Liver (tissue), 9 donors: ENCODE data around the gene MAPK1. TPM values are rescaled to one million over a fixed set of nuclear protein-coding genes. Genes with fewer than 3 reads are reported as not detected.

Experiments
- DNase-seq: peaks from one replicate; pipeline ENCODE4 v3.0.0-alpha.2; 2017; ENCODE audit warnings: low spot score
- H3K27ac ChIP-seq, 2 donors: one replicate each; pipeline ENCODE4 v1.7.0; 2013; ENCODE audit warnings: inconsistent platforms in 2 of 2, low read length in 2 of 2, control low read depth in 1 of 2, low read depth in 1 of 2, mild to moderate bottlenecking in 1 of 2
- H3K27me3 ChIP-seq, 4 donors: one replicate each; pipeline versions ENCODE4 v1.6.1 to v1.7.0; 2013; ENCODE audit warnings: low read length in 3 of 4, inconsistent platforms in 1 of 4, mild to moderate bottlenecking in 1 of 4, moderate library complexity in 1 of 4; ENCODE audit not compliant: control insufficient read depth in 4 of 4, insufficient read depth in 4 of 4
- H3K36me3 ChIP-seq, 4 donors: one replicate each; pipeline versions ENCODE4 v1.6.1 to v1.7.0; 2013; ENCODE audit warnings: low read length in 3 of 4, mild to moderate bottlenecking in 3 of 4, low read depth in 1 of 4, moderate library complexity in 1 of 4; ENCODE audit not compliant: control insufficient read depth in 4 of 4, insufficient read depth in 3 of 4
- H3K4me1 ChIP-seq, 4 donors: one replicate each; pipeline versions ENCODE4 v1.6.1 to v1.7.0; 2013; ENCODE audit warnings: low read length in 3 of 4, mild to moderate bottlenecking in 3 of 4, moderate library complexity in 1 of 4; ENCODE audit not compliant: control insufficient read depth in 4 of 4, insufficient read depth in 4 of 4
- H3K4me3 ChIP-seq, 3 donors: one replicate each; pipeline versions ENCODE4 v1.6.1 to v1.7.0; 2013; ENCODE audit warnings: low read length in 3 of 3, control low read depth in 1 of 3, low read depth in 1 of 3, mild to moderate bottlenecking in 1 of 3
- H3K9ac ChIP-seq, 2 donors: one replicate each; pipeline ENCODE4 v1.7.0; 2013; ENCODE audit warnings: low read length in 2 of 2, mild to moderate bottlenecking in 2 of 2, moderate library complexity in 2 of 2, control low read depth in 1 of 2, low read depth in 1 of 2
- H3K9me3 ChIP-seq, 4 donors: one replicate each; pipeline versions ENCODE4 v1.6.1 to v1.7.0; 2013; ENCODE audit warnings: low read length in 3 of 4; ENCODE audit not compliant: control insufficient read depth in 4 of 4
- FOXA1 ChIP-seq: IDR thresholded peaks from 2 replicates; pipeline ENCODE4 v1.6.1; 2016; ENCODE audit warnings: antibody characterized with exemption
- FOXA2 ChIP-seq: IDR thresholded peaks from 2 replicates; pipeline ENCODE4 v1.6.1; 2016; ENCODE audit warnings: antibody characterized with exemption
- GABPA ChIP-seq, 2 donors: IDR thresholded peaks in 1 of 2; conservative IDR thresholded peaks in 1 of 2; 2 replicates each; pipeline ENCODE4 v1.6.1; 2016; ENCODE audit warnings: antibody characterized with exemption in 2 of 2, mild to moderate bottlenecking in 1 of 2, moderate library complexity in 1 of 2
- HNF4A ChIP-seq, 2 donors: conservative IDR thresholded peaks; 2 replicates each; pipeline ENCODE4 v1.6.1; 2016; ENCODE audit warnings: antibody characterized with exemption in 2 of 2, mild to moderate bottlenecking in 2 of 2
- HNF4G ChIP-seq: IDR thresholded peaks from 2 replicates; pipeline ENCODE4 v1.6.1; 2016; ENCODE audit warnings: antibody characterized with exemption
- JUND ChIP-seq, 2 donors: IDR thresholded peaks; 2 replicates each; pipeline ENCODE4 v1.6.1; 2016; ENCODE audit warnings: antibody characterized with exemption in 2 of 2
- NR2F2 ChIP-seq: IDR thresholded peaks from 2 replicates; pipeline ENCODE4 v1.6.1; 2016; ENCODE audit warnings: antibody characterized with exemption
- RAD21 ChIP-seq, 2 donors: IDR thresholded peaks; 2 replicates each; pipeline ENCODE4 v1.6.1; 2016; ENCODE audit warnings: antibody characterized with exemption in 2 of 2, mild to moderate bottlenecking in 2 of 2
- RXRA ChIP-seq, 2 donors: IDR thresholded peaks; 2 replicates each; pipeline ENCODE4 v1.6.1; 2017 to 2018; ENCODE audit warnings: antibody characterized with exemption in 2 of 2, mild to moderate bottlenecking in 1 of 2
- SP1 ChIP-seq: IDR thresholded peaks from 2 replicates; pipeline ENCODE4 v1.6.1; 2018; ENCODE audit warnings: antibody characterized with exemption, mild to moderate bottlenecking
- TAF1 ChIP-seq: conservative IDR thresholded peaks from 2 replicates; pipeline ENCODE4 v1.6.1; 2016; ENCODE audit warnings: antibody characterized with exemption, mild to moderate bottlenecking
- WGBS: extraction: QIAGEN DNeasy Blood & Tissue Kit; methylation state at CpG from one replicate; pipeline ENCODE4 v1.1.7; 2013; 5-methylcytosine and 5-hydroxymethylcytosine counted together
- polyA plus RNA-seq, 2 donors: library from polyadenylated mRNA; stranded (reverse) in 1 of 2; unstranded in 1 of 2; fragments of 200-250 nt in 1 of 2; fragments of >200 nt in 1 of 2; fragmentation: Nextera tagmentation in 1 of 2; extraction: Ambion mirVana in 1 of 2; gene quantifications; one replicate each; pipeline versions ENCODE4 v1.2.1 to v1.2.3, GENCODE V29; 2013 to 2015
- total RNA-seq, 2 donors: library from RNA; depleted of rRNA; stranded (reverse); fragments of >200 nt; gene quantifications; one replicate each; pipeline ENCODE4 v1.2.3, GENCODE V29; 2014
- TF ChIP-seq, protein P1 (sequence below): IDR thresholded peaks from 2 replicates; pipeline ENCODE4 v1.6.1; 2016; ENCODE audit warnings: antibody characterized with exemption
- TF ChIP-seq, protein P2 (sequence below): IDR thresholded peaks from 2 replicates; pipeline ENCODE4 v1.6.1; 2016; ENCODE audit warnings: antibody characterized with exemption, mild to moderate bottlenecking
- TF ChIP-seq, protein P3 (sequence below): IDR thresholded peaks from 2 replicates; pipeline ENCODE4 v1.6.1; 2016; ENCODE audit warnings: antibody characterized with exemption
- TF ChIP-seq, protein P4 (sequence below): fragments of 150-350 bp; IDR thresholded peaks from 2 replicates; pipeline ENCODE4 v1.5.1; 2017; ENCODE audit warnings: improper control_type of control experiment, low read depth, low read length; ENCODE audit not compliant: missing input control
- TF ChIP-seq, protein P5 (sequence below): IDR thresholded peaks from 2 replicates; pipeline ENCODE4 v1.6.1; 2016; ENCODE audit warnings: antibody characterized with exemption
- donor health status: healthy.
- donor health status: healthy.
- donor health status: healthy.
- donor health status: healthy.
- donor health status: healthy.

The MAPK1 gene
- total and polyA plus RNA-seq, 4 donors, result 8.3 to 31.8 (median 22.8) TPM

DNA sequence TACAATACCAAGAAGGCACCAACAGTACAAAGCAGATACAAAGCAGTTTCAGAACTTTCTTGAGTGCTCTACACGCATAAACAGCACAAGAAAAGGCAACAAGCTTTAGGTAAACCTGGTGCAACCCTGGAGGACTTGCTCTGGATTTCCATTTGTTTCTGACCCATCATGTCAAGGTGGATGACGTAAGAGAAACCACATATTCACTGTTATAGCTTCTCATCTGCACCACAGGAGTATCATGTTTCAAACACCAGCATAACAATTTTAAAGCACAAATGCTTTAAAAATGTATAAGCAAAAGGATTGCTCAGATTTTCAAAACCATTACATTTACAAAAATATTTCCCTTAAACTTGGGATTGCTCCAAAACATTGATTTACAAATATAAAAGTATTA is 106.8 kb downstream of the MAPK1 start:
- no peaks in the 10 kb centered on the region for H3K9me3 ChIP-seq
- H3K27me3 ChIP-seq, result no peaks in the 10 kb centered on the region
- H3K36me3 ChIP-seq, result peaks cover 4 to 48% (median 21%) of the 10 kb centered on the region in 4 donors
- no peak overlapping the region for H3K9ac ChIP-seq
- no peaks in the 10 kb centered on the region for H3K4me1 ChIP-seq
- no peak for DNase-seq
- TF ChIP-seq, protein P1, sequence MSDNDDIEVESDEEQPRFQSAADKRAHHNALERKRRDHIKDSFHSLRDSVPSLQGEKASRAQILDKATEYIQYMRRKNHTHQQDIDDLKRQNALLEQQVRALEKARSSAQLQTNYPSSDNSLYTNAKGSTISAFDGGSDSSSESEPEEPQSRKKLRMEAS, result no peak
- TF ChIP-seq, protein P2, sequence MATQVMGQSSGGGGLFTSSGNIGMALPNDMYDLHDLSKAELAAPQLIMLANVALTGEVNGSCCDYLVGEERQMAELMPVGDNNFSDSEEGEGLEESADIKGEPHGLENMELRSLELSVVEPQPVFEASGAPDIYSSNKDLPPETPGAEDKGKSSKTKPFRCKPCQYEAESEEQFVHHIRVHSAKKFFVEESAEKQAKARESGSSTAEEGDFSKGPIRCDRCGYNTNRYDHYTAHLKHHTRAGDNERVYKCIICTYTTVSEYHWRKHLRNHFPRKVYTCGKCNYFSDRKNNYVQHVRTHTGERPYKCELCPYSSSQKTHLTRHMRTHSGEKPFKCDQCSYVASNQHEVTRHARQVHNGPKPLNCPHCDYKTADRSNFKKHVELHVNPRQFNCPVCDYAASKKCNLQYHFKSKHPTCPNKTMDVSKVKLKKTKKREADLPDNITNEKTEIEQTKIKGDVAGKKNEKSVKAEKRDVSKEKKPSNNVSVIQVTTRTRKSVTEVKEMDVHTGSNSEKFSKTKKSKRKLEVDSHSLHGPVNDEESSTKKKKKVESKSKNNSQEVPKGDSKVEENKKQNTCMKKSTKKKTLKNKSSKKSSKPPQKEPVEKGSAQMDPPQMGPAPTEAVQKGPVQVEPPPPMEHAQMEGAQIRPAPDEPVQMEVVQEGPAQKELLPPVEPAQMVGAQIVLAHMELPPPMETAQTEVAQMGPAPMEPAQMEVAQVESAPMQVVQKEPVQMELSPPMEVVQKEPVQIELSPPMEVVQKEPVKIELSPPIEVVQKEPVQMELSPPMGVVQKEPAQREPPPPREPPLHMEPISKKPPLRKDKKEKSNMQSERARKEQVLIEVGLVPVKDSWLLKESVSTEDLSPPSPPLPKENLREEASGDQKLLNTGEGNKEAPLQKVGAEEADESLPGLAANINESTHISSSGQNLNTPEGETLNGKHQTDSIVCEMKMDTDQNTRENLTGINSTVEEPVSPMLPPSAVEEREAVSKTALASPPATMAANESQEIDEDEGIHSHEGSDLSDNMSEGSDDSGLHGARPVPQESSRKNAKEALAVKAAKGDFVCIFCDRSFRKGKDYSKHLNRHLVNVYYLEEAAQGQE, result no peak
- TF ChIP-seq GABPA (IDR thresholded peaks at IDR 0.05 in 1 of 2, conservative IDR thresholded peaks at IDR 0.05 in 1 of 2), result no peak
- TF ChIP-seq TAF1, result no peak
- TF ChIP-seq, protein P3, sequence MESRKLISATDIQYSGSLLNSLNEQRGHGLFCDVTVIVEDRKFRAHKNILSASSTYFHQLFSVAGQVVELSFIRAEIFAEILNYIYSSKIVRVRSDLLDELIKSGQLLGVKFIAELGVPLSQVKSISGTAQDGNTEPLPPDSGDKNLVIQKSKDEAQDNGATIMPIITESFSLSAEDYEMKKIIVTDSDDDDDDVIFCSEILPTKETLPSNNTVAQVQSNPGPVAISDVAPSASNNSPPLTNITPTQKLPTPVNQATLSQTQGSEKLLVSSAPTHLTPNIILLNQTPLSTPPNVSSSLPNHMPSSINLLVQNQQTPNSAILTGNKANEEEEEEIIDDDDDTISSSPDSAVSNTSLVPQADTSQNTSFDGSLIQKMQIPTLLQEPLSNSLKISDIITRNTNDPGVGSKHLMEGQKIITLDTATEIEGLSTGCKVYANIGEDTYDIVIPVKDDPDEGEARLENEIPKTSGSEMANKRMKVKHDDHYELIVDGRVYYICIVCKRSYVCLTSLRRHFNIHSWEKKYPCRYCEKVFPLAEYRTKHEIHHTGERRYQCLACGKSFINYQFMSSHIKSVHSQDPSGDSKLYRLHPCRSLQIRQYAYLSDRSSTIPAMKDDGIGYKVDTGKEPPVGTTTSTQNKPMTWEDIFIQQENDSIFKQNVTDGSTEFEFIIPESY, result no peak
- TF ChIP-seq RAD21 (IDR thresholded peaks at IDR 0.05), result no peak
- TF ChIP-seq, protein P4, sequence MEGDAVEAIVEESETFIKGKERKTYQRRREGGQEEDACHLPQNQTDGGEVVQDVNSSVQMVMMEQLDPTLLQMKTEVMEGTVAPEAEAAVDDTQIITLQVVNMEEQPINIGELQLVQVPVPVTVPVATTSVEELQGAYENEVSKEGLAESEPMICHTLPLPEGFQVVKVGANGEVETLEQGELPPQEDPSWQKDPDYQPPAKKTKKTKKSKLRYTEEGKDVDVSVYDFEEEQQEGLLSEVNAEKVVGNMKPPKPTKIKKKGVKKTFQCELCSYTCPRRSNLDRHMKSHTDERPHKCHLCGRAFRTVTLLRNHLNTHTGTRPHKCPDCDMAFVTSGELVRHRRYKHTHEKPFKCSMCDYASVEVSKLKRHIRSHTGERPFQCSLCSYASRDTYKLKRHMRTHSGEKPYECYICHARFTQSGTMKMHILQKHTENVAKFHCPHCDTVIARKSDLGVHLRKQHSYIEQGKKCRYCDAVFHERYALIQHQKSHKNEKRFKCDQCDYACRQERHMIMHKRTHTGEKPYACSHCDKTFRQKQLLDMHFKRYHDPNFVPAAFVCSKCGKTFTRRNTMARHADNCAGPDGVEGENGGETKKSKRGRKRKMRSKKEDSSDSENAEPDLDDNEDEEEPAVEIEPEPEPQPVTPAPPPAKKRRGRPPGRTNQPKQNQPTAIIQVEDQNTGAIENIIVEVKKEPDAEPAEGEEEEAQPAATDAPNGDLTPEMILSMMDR, result no peak
- TF ChIP-seq NR2F2, result no peak
- no peak for TF ChIP-seq HNF4G
- no peak for TF ChIP-seq SP1
- TF ChIP-seq JUND (IDR thresholded peaks at IDR 0.05), result no peak
- no peak for TF ChIP-seq HNF4A (conservative IDR thresholded peaks at IDR 0.05)
- TF ChIP-seq RXRA (IDR thresholded peaks at IDR 0.05), result no peak
- TF ChIP-seq FOXA1, result no peak
- TF ChIP-seq FOXA2, result no peak
- no peak overlapping the region for H3K27ac ChIP-seq
- no peak overlapping the region for H3K4me3 ChIP-seq
- WGBS, result 87% methylated on average over 2 of the region's 2 CpGs

DNA sequence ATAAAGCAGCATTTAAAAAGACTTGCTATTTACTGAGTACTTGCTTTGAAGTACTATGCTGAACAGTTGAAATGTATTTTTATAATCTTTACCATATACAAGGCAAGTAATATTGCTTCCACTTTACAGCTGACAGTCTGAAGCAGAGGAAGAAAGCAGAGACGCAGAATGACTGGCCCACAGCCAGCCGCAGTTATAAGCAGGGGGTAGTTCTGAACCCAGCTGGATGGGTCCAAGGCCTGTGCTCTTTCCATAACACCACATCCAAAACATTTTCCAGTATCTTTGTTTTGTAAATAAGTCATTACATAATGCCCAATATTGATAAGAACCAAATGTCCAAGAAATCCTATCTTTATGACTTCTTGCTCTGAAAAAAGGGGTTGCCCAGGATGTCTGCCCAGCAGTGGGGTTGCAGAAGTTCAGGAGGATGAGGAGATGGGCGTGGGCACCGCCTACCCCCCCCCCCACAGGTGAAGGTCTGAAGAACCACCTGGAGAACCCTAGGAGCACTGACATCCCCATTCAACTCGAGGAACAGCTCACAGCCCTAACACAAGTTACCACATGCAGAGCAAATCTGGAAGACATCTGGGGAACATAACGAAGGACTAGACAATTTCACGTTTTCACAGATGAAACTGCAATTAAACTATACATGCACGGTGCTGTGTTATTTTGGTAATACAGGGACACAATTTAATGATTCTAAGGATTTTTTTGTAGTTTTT is 107.6 kb downstream of the MAPK1 start:
- Histone ChIP-seq H3K36me3 (peaks cover 4 to 39% (median 21%) of the 10 kb centered on the region in 4 donors), H3K27me3 (no peaks in the 10 kb centered on the region), H3K4me1 (peaks cover 0 to 2% (median 0%) of the 10 kb centered on the region in 4 donors), H3K27ac (no peak overlapping the region), H3K9me3 (no peaks in the 10 kb centered on the region), H3K4me3 (no peak overlapping the region), H3K9ac (no peak overlapping the region)
- DNase-seq, result no peak
- TF ChIP-seq, protein P5, sequence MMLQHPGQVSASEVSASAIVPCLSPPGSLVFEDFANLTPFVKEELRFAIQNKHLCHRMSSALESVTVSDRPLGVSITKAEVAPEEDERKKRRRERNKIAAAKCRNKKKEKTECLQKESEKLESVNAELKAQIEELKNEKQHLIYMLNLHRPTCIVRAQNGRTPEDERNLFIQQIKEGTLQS, result no peak
- 88% methylated on average over 8 of the region's 8 CpGs for WGBS
